DND-41 (cell line): ENCODE results near the gene TRPV5.

Experiments used
- ATAC-seq: fragments of 200-7000 bp; cut with Tn5 transposase; 3 replicates; pipeline ENCODE4 v1.9.1; 2021; ENCODE audit warnings: low read depth; ENCODE audit not compliant: insufficient read depth
- DNase-seq: peaks from one replicate; pipeline ENCODE4 v3.0.0-alpha.2; 2020
- H2AFZ ChIP-seq: 2 replicates; pipeline ENCODE4 v1.6.0; 2012; ENCODE audit warnings: low read depth, low read length
- H3K27ac ChIP-seq: 2 replicates; pipeline ENCODE4 v1.5.1; 2012; ENCODE audit warnings: low read length, inconsistent platforms
- H3K27me3 ChIP-seq: fragments of 200-600 bp; sonication (generic); 2 replicates; pipeline ENCODE4 v1.6.0; 2012; ENCODE audit warnings: low read length, mild to moderate bottlenecking, inconsistent platforms; ENCODE audit not compliant: insufficient read depth, poor library complexity
- H3K36me3 ChIP-seq: 2 replicates; pipeline ENCODE4 v1.5.1; 2012; ENCODE audit warnings: low read length, inconsistent platforms; ENCODE audit not compliant: insufficient read depth
- H3K4me1 ChIP-seq: 2 replicates; pipeline ENCODE4 v1.5.1; 2012; ENCODE audit warnings: mild to moderate bottlenecking, low read length; ENCODE audit not compliant: insufficient read depth
- H3K4me2 ChIP-seq: 2 replicates; pipeline ENCODE4 v1.6.0; 2012; ENCODE audit warnings: mild to moderate bottlenecking, moderate library complexity, low read length, inconsistent platforms; ENCODE audit not compliant: insufficient read depth
- H3K4me3 ChIP-seq, 2 experiments: fragments of 200-600 bp in 1 of 2; shearing (Covaris generic) in 1 of 2; 2 replicates each; pipeline ENCODE4 v1.5.1; 2012 to 2016; ENCODE audit warnings: inconsistent platforms in 2 of 2, low read length in 2 of 2, mild to moderate bottlenecking in 2 of 2, low read depth in 1 of 2, moderate library complexity in 1 of 2
- H3K79me2 ChIP-seq: 2 replicates; pipeline ENCODE4 v1.6.0; 2012; ENCODE audit warnings: low read length, inconsistent platforms; ENCODE audit not compliant: insufficient read depth
- H3K9ac ChIP-seq: 2 replicates; pipeline ENCODE4 v1.6.0; 2012; ENCODE audit warnings: low read depth, mild to moderate bottlenecking, inconsistent platforms, low read length, moderate library complexity
- H3K9me3 ChIP-seq: 2 replicates; pipeline ENCODE4 v1.5.1; 2012; ENCODE audit warnings: low read length, moderate library complexity, mild to moderate bottlenecking, inconsistent platforms; ENCODE audit not compliant: insufficient read depth, severe bottlenecking
- H4K20me1 ChIP-seq: 2 replicates; pipeline ENCODE4 v1.6.0; 2012; ENCODE audit warnings: low read length; ENCODE audit not compliant: insufficient read depth
- EZH2 ChIP-seq: IDR thresholded peaks from 3 replicates; pipeline ENCODE4 v1.6.1; 2012; ENCODE audit warnings: borderline replicate concordance, low read depth, mild to moderate bottlenecking, moderate library complexity, low read length, inconsistent platforms; ENCODE audit not compliant: severe bottlenecking
- TF ChIP-seq, protein P1 (sequence below): IDR thresholded peaks from 2 replicates; pipeline ENCODE4 v1.5.1; 2012; ENCODE audit warnings: borderline replicate concordance, low read length, moderate library complexity, mild to moderate bottlenecking; ENCODE audit not compliant: poor library complexity, severe bottlenecking; ENCODE audit errors: extremely low read depth

The TRPV5 gene

DNA sequence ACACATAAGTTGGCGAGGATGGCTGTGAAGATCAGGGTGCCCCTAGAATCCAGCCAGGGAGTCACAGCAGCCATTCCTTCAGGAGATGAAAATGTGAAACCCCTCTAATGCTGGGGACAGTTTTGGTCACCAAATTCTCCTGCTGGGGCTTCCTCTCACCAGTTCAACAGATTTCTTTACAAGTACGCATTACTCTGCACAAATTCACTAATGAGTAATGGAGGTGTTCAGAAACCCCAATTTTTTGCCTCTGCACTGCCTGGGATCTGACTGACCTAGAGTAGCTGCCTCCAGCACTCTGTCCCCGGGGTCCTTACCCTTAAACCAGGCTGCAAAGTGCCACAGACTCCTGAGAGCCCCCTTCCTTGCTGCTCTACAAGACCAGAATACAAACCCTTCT, 16.1 kb downstream of the TRPV5 start:
- no peaks in the 10 kb centered on the region for H3K9me3 ChIP-seq
- H2AFZ ChIP-seq = no peak overlapping the region
- no peak overlapping the region for H3K4me3 ChIP-seq
- H3K27me3 ChIP-seq = peaks cover 6% of the 10 kb centered on the region
- no peak overlapping the region for H3K9ac ChIP-seq
- no peaks in the 10 kb centered on the region for H3K79me2 ChIP-seq
- H3K4me2 ChIP-seq = no peak overlapping the region
- no peaks in the 10 kb centered on the region for H3K36me3 ChIP-seq
- ATAC-seq (no peak), DNase-seq (no peak)
- no peaks in the 10 kb centered on the region for H4K20me1 ChIP-seq
- TF ChIP-seq, protein P1, sequence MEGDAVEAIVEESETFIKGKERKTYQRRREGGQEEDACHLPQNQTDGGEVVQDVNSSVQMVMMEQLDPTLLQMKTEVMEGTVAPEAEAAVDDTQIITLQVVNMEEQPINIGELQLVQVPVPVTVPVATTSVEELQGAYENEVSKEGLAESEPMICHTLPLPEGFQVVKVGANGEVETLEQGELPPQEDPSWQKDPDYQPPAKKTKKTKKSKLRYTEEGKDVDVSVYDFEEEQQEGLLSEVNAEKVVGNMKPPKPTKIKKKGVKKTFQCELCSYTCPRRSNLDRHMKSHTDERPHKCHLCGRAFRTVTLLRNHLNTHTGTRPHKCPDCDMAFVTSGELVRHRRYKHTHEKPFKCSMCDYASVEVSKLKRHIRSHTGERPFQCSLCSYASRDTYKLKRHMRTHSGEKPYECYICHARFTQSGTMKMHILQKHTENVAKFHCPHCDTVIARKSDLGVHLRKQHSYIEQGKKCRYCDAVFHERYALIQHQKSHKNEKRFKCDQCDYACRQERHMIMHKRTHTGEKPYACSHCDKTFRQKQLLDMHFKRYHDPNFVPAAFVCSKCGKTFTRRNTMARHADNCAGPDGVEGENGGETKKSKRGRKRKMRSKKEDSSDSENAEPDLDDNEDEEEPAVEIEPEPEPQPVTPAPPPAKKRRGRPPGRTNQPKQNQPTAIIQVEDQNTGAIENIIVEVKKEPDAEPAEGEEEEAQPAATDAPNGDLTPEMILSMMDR = no peak
- no peak for TF ChIP-seq EZH2
- no peaks in the 10 kb centered on the region for H3K4me1 ChIP-seq
- no peak overlapping the region for H3K27ac ChIP-seq

GRCh38 chr7:142916508-142916907, 17.0 kb downstream of the TRPV5 start:
- ATAC-seq = no peak
- H4K20me1 ChIP-seq = no peaks in the 10 kb centered on the region
- H3K36me3 ChIP-seq = no peaks in the 10 kb centered on the region
- H3K27ac ChIP-seq = no peak overlapping the region
- H2AFZ ChIP-seq = no peak overlapping the region
- H3K79me2 ChIP-seq = no peaks in the 10 kb centered on the region
- TF ChIP-seq, protein P1 = no peak
- TF ChIP-seq EZH2 = no peak
- no peaks in the 10 kb centered on the region for H3K9me3 ChIP-seq
- no peak for DNase-seq
- H3K4me3 ChIP-seq = no peak overlapping the region
- no peak overlapping the region for H3K4me2 ChIP-seq
- H3K9ac ChIP-seq = no peak overlapping the region
- H3K4me1 ChIP-seq = no peaks in the 10 kb centered on the region
- peaks cover 6% of the 10 kb centered on the region for H3K27me3 ChIP-seq

DNA sequence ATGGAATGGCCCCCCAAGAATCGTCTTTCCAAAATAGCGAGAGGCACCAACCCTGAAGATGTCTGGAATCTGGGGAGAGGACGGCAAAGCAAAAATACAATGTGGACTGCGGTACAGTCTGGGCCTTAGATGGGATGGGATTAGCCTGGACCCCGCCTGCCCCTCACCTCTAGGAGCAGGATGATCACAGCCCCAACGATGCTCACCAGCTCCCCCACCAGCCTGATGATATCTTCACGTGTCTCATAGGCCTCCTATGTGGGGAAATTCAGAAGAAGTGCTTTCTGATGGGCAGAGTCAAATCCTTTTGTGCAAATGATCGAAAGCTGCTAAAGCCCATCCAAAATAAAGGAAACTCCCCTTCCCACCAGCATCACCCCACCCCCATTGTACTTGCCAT, 18.2 kb downstream of the TRPV5 start:
- no peaks in the 10 kb centered on the region for H4K20me1 ChIP-seq
- ATAC-seq (no peak), DNase-seq (no peak)
- H3K4me3 ChIP-seq = no peak overlapping the region
- TF ChIP-seq, protein P1 = no peak
- no peak for TF ChIP-seq EZH2
- H3K27me3 ChIP-seq = peaks cover 9% of the 10 kb centered on the region
- no peaks in the 10 kb centered on the region for H3K79me2 ChIP-seq
- no peaks in the 10 kb centered on the region for H3K36me3 ChIP-seq
- no peak overlapping the region for H3K27ac ChIP-seq
- no peaks in the 10 kb centered on the region for H3K4me1 ChIP-seq
- H3K9ac ChIP-seq = no peak overlapping the region
- H3K4me2 ChIP-seq = no peak overlapping the region
- H2AFZ ChIP-seq = no peak overlapping the region
- H3K9me3 ChIP-seq = no peaks in the 10 kb centered on the region

GRCh38 chr7:142914121-142914520, 19.4 kb downstream of the TRPV5 start:
- Histone ChIP-seq H2AFZ (no peak overlapping the region), H3K9me3 (no peaks in the 10 kb centered on the region), H3K79me2 (no peaks in the 10 kb centered on the region), H3K27ac (no peak overlapping the region), H3K9ac (no peak overlapping the region), H3K4me2 (no peak overlapping the region), H3K4me3 (no peak overlapping the region), H4K20me1 (no peaks in the 10 kb centered on the region), H3K36me3 (no peaks in the 10 kb centered on the region), H3K4me1 (no peaks in the 10 kb centered on the region), H3K27me3 (peaks cover 9% of the 10 kb centered on the region)
- no peak for DNase-seq
- TF ChIP-seq, protein P1 = no peak
- TF ChIP-seq EZH2 = no peak
- ATAC-seq = no peak
